ENCODE results near the gene SLC38A9. TPM values are rescaled to one million over a fixed set of nuclear protein-coding genes. Genes with fewer than 3 reads are reported as not detected.

The SLC38A9 gene
- total RNA-seq, 1 donor from 2014 or later: 7.0 TPM

DNA sequence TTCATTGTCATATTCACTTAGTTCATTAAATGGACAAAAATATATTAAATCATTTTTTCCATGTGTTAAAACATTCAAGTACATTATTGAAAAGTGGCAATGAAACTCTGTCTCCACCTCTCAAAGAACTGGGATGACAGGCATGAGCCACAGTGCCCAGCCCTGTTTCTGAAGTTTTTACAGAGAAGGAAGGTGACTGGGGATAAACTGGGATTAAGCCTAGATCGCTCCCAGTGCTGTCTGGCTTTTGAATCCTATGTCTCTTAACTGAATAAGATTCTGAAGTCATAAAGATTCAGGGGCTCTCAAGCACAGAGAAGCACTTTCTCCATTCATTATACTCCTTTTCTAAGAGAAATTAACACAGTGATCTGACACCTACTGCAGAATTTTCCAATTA lies 88.3 kb downstream of the SLC38A9 start:
- Histone ChIP-seq H3K4me1 (peaks cover 25% of the 10 kb centered on the region), H3K27me3 (ENCODE audit: low read depth) (no peaks in the 10 kb centered on the region), H3K4me3 (no peak overlapping the region), H3K36me3 (no peaks in the 10 kb centered on the region), H3K27ac (replicated peaks) (no peak overlapping the region), H3K9me3 (replicated peaks) (no peaks in the 10 kb centered on the region)
- DNase-seq: no peak
- intact Hi-C loops (cut with micrococcal nuclease): no loop called here
- TF ChIP-seq, protein P1, sequence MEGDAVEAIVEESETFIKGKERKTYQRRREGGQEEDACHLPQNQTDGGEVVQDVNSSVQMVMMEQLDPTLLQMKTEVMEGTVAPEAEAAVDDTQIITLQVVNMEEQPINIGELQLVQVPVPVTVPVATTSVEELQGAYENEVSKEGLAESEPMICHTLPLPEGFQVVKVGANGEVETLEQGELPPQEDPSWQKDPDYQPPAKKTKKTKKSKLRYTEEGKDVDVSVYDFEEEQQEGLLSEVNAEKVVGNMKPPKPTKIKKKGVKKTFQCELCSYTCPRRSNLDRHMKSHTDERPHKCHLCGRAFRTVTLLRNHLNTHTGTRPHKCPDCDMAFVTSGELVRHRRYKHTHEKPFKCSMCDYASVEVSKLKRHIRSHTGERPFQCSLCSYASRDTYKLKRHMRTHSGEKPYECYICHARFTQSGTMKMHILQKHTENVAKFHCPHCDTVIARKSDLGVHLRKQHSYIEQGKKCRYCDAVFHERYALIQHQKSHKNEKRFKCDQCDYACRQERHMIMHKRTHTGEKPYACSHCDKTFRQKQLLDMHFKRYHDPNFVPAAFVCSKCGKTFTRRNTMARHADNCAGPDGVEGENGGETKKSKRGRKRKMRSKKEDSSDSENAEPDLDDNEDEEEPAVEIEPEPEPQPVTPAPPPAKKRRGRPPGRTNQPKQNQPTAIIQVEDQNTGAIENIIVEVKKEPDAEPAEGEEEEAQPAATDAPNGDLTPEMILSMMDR (IDR thresholded peaks at IDR 0.05; ENCODE audit: borderline replicate concordance): no peak

DNA sequence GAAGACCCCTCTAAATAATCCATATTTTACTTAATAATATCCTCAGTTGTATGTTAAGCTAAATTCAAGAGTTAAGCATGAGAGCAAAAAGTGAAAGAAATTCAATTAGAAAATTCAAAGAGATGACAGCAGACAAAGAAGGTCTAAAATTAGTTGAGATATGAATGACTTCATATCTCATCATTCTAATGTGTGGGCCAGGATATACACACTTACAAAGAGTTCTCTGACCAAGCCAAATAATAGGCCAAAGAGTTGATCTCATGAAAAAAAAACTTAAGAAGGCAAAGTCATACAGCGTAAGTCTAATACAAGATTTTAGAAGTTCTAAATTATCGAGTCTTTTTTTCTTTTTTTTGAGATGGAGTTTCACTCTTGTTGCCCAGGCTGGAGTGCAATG lies 89.7 kb downstream of the SLC38A9 start:
- intact Hi-C loops (cut with micrococcal nuclease): no loop called here
- Histone ChIP-seq H3K4me1 (peaks cover 25% of the 10 kb centered on the region), H3K36me3 (no peaks in the 10 kb centered on the region), H3K27me3 (ENCODE audit: low read depth) (no peaks in the 10 kb centered on the region), H3K9me3 (replicated peaks) (no peaks in the 10 kb centered on the region), H3K4me3 (no peak overlapping the region), H3K27ac (replicated peaks) (no peak overlapping the region)
- no peak for DNase-seq
- TF ChIP-seq, protein P1 (IDR thresholded peaks at IDR 0.05; ENCODE audit: borderline replicate concordance): no peak

DNA sequence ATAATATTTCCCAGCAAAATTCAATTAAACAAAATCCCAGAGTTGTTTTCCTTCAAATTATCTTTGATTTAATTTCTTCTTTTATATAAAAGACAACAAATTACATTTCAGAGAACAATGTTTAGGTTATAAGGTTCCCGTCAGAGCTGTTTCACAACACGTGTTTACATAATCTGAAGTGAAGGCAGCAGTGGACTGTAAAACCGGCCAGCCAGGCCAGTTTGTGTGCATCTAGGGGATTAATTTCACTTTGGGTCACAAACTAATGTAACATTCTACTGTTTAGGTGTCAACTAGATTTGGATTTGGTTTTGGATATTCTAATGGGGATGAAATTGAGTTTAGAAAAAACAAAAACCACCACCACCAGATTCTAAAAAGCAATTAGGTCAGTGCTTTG lies 90.9 kb downstream of the SLC38A9 start:
- H3K27me3 ChIP-seq (ENCODE audit: low read depth): no peaks in the 10 kb centered on the region
- no peak for DNase-seq
- H3K9me3 ChIP-seq (replicated peaks): no peaks in the 10 kb centered on the region
- intact Hi-C loops (cut with micrococcal nuclease): no loop called here
- H3K4me1 ChIP-seq: peaks cover 22% of the 10 kb centered on the region
- H3K4me3 ChIP-seq: no peak overlapping the region
- no peaks in the 10 kb centered on the region for H3K36me3 ChIP-seq
- TF ChIP-seq, protein P1 (IDR thresholded peaks at IDR 0.05; ENCODE audit: borderline replicate concordance): no peak
- H3K27ac ChIP-seq (replicated peaks): no peak overlapping the region

DNA sequence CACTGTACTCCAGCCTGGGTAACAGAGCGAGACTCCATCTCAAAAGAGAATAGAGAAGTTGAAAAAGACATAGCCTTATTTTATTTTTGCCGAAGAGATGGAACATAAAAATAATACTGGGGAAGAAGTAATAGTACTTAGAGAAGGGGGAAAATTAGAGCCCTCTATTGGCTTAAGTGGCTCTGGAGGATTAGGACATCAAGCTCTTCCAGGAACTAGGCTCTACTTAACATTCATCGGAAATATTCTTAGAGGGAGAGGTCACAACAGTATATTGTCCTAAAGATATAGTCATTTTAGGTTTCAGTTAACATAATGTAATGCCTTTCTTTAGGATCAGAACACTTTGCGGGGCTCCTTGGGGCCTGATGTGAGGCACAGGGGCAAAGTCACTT lies 91.4 kb downstream of the SLC38A9 start:
- Histone ChIP-seq H3K9me3 (replicated peaks) (no peaks in the 10 kb centered on the region), H3K4me1 (peaks cover 17% of the 10 kb centered on the region), H3K36me3 (no peaks in the 10 kb centered on the region), H3K27me3 (ENCODE audit: low read depth) (no peaks in the 10 kb centered on the region), H3K4me3 (no peak overlapping the region), H3K27ac (replicated peaks) (no peak overlapping the region)
- DNase-seq: no peak
- intact Hi-C loops (cut with micrococcal nuclease): no loop called here
- TF ChIP-seq, protein P1 (IDR thresholded peaks at IDR 0.05; ENCODE audit: borderline replicate concordance): no peak

DNA sequence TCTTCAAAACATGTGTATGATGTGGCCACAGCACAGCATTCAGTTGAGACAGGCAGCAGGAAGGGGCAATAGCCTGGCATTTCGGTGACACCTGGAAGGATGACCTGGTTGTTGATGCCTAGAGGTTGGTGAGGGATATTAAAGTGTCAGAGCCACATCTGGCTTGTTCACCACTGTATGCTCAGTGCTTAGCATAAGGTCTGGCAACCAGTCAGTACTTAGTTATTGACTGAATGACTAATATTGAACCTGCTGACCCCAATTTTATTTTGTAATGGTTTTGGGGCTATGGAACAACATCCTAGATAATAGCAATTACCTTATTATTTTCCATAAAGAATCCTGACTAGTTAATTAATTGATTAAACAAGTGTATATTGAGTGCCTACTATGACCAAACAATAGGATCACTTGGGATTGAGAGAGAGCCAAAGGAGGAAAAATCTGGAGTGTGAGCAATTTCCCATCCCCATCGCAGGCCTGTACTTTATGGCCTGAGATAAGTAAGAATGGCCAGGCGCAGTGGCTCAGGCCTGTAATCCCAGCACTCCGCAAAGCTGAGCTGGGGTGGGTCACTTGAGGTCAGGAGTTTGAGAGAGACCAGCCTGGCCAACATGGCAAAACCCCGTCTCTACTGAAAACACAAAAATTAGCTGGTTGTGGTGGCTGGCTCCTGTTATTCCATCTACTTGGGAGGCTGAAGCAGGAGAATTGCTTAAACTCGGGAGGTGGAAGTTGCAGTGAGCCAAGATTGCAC lies 91.9 kb downstream of the SLC38A9 start:
- Histone ChIP-seq H3K27me3 (ENCODE audit: low read depth) (no peaks in the 10 kb centered on the region), H3K27ac (replicated peaks) (no peak overlapping the region), H3K4me3 (no peak overlapping the region), H3K4me1 (peaks cover 14% of the 10 kb centered on the region), H3K36me3 (no peaks in the 10 kb centered on the region), H3K9me3 (replicated peaks) (no peaks in the 10 kb centered on the region)
- intact Hi-C loops (cut with micrococcal nuclease): no loop called here
- TF ChIP-seq, protein P1 (IDR thresholded peaks at IDR 0.05; ENCODE audit: borderline replicate concordance): no peak
- no peak for DNase-seq
